ENCODE results near the gene PTPRO. TPM values are rescaled to one million over a fixed set of nuclear protein-coding genes. Genes with fewer than 3 reads are reported as not detected.

PTPRO gene
- polyA plus RNA-seq, 1 donor (not counting 4 experiments of a cell fraction or from before 2014, with no cell fraction given): 0.17 TPM

- no peak overlapping the region for H2AFZ ChIP-seq (ENCODE audit: control insufficient read depth, low read length)
- no peak for DNase-seq (ENCODE audit: low read depth, low spot score)
- TF ChIP-seq CTCF (optimal IDR thresholded peaks at IDR 0.05 in 1 of 3, IDR thresholded peaks at IDR 0.05 in 1 of 3, conservative IDR thresholded peaks at IDR 0.05 in 1 of 3; ENCODE audit: extremely low read depth in 1 of 3, insufficient read depth in 2 of 3, low read length in 3 of 3) (no peak), EZH2 (IDR thresholded peaks at IDR 0.05; ENCODE audit: low read length) (no peak)
- H3K36me3 ChIP-seq (ENCODE audit: control insufficient read depth in 2 of 2, extremely low read depth in 1 of 2, insufficient read depth in 2 of 2, low read length in 2 of 2): no peaks in the 10 kb centered on the region
- no peak for FAIRE-seq
- H3K9me1 ChIP-seq (ENCODE audit: control insufficient read depth, extremely low read depth, insufficient read depth, low read length): no peaks in the 10 kb centered on the region
- H3K79me2 ChIP-seq (ENCODE audit: control insufficient read depth, insufficient read depth, low read length): no peaks in the 10 kb centered on the region
- no peaks in the 10 kb centered on the region for H3K9me3 ChIP-seq (ENCODE audit: control insufficient read depth, low read depth, low read length)
- H3K4me2 ChIP-seq (ENCODE audit: control insufficient read depth, extremely low read depth, insufficient read depth, low read depth, low read length): no peak overlapping the region
- dilution Hi-C loops (cut with MboI; ENCODE audit: extremely low pct_ligation_motif_present, low sequenced_read_pairs): no loop called here
- H3K4me3 ChIP-seq (ENCODE audit: control insufficient read depth in 2 of 3, extremely low read depth in 1 of 3, insufficient read depth in 2 of 3, low read depth in 1 of 3, low read length in 3 of 3): no peak overlapping the region
- no peaks in the 10 kb centered on the region for H3K27me3 ChIP-seq (ENCODE audit: control insufficient read depth, extremely low read depth, insufficient read depth, low read length)
- H3K27ac ChIP-seq (ENCODE audit: control insufficient read depth, insufficient read depth, low read length): no peak overlapping the region
- H3K4me1 ChIP-seq (ENCODE audit: control insufficient read depth, extremely low read depth, insufficient read depth, low read length): peaks cover 6% of the 10 kb centered on the region
- no peaks in the 10 kb centered on the region for H4K20me1 ChIP-seq (ENCODE audit: control insufficient read depth, extremely low read depth, insufficient read depth, low read length)
- no peak overlapping the region for H3K9ac ChIP-seq (ENCODE audit: control insufficient read depth, extremely low read depth, insufficient read depth, low read length)
Observed at GRCh38 chr12:15561396-15561795, 239.1 kb downstream of the PTPRO start.

DNA sequence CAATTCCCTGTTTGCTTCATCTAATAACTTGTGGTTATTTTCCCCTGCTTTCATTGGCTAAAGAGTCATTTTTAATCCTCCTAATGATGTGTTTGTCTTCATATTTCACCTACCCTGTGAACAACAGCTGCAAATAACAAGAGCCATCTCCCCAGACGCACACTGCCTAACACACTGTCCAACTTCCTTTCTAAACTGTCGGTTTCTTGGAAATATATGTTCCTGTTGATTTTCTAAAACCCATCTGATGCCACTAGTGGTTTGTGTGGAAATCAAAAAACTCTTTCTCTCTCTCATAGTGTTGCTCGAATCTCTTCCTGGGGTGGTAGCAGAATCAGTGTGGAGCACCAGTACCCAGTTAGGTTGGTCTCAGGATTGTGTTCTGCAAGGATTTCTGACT lies 240.0 kb downstream of the PTPRO start:
- H3K4me2 ChIP-seq (ENCODE audit: control insufficient read depth, extremely low read depth, insufficient read depth, low read depth, low read length): no peak overlapping the region
- no peaks in the 10 kb centered on the region for H4K20me1 ChIP-seq (ENCODE audit: control insufficient read depth, extremely low read depth, insufficient read depth, low read length)
- no peak overlapping the region for H3K9ac ChIP-seq (ENCODE audit: control insufficient read depth, extremely low read depth, insufficient read depth, low read length)
- H3K36me3 ChIP-seq (ENCODE audit: control insufficient read depth in 2 of 2, extremely low read depth in 1 of 2, insufficient read depth in 2 of 2, low read length in 2 of 2): no peaks in the 10 kb centered on the region
- no peaks in the 10 kb centered on the region for H3K9me1 ChIP-seq (ENCODE audit: control insufficient read depth, extremely low read depth, insufficient read depth, low read length)
- H3K9me3 ChIP-seq (ENCODE audit: control insufficient read depth, low read depth, low read length): no peaks in the 10 kb centered on the region
- peaks cover 6% of the 10 kb centered on the region for H3K4me1 ChIP-seq (ENCODE audit: control insufficient read depth, extremely low read depth, insufficient read depth, low read length)
- peaks cover 3% of the 10 kb centered on the region for H3K27me3 ChIP-seq (ENCODE audit: control insufficient read depth, extremely low read depth, insufficient read depth, low read length)
- H3K4me3 ChIP-seq (ENCODE audit: control insufficient read depth in 2 of 3, extremely low read depth in 1 of 3, insufficient read depth in 2 of 3, low read depth in 1 of 3, low read length in 3 of 3): no peak overlapping the region
- no peak for FAIRE-seq
- no peak overlapping the region for H2AFZ ChIP-seq (ENCODE audit: control insufficient read depth, low read length)
- DNase-seq (ENCODE audit: low read depth, low spot score): no peak
- dilution Hi-C loops (cut with MboI; ENCODE audit: extremely low pct_ligation_motif_present, low sequenced_read_pairs): no loop called here
- H3K27ac ChIP-seq (ENCODE audit: control insufficient read depth, insufficient read depth, low read length): no peak overlapping the region
- H3K79me2 ChIP-seq (ENCODE audit: control insufficient read depth, insufficient read depth, low read length): no peaks in the 10 kb centered on the region
- TF ChIP-seq CTCF (optimal IDR thresholded peaks at IDR 0.05 in 1 of 3, IDR thresholded peaks at IDR 0.05 in 1 of 3, conservative IDR thresholded peaks at IDR 0.05 in 1 of 3; ENCODE audit: extremely low read depth in 1 of 3, insufficient read depth in 2 of 3, low read length in 3 of 3) (no peak), EZH2 (IDR thresholded peaks at IDR 0.05; ENCODE audit: low read length) (no peak)

Measured in keratinocyte (primary cell).